GM19463 (cell line): ENCODE results near the gene GP5.

ENCODE experiments used
- ATAC-seq: cut with Tn5 transposase; IDR thresholded peaks from one replicate; pipeline ENCODE4 v1.9.1; 2021; ENCODE audit warnings: mild to moderate bottlenecking, moderate library complexity; ENCODE audit not compliant: unreplicated experiment

The GP5 gene, protein sequence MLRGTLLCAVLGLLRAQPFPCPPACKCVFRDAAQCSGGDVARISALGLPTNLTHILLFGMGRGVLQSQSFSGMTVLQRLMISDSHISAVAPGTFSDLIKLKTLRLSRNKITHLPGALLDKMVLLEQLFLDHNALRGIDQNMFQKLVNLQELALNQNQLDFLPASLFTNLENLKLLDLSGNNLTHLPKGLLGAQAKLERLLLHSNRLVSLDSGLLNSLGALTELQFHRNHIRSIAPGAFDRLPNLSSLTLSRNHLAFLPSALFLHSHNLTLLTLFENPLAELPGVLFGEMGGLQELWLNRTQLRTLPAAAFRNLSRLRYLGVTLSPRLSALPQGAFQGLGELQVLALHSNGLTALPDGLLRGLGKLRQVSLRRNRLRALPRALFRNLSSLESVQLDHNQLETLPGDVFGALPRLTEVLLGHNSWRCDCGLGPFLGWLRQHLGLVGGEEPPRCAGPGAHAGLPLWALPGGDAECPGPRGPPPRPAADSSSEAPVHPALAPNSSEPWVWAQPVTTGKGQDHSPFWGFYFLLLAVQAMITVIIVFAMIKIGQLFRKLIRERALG

DNA sequence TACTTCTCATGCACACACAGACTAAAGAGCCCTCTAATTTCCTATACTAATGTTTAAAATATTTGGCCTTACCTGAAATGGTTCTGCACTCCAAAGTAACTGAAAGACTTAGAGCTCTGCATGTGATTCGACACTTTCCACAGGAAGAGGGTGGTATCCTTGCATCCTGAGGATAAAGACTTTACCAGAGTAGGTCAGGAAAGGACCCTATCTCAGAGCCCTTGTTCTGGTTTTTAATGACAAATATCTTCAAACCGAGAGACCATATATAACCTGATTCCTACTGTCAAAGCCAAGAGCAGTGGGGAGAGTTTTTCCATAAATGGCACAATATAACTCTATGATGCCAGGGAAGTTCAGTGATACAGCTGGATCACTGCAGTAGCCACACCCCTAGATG is at the start of gene GP5:
Gene GP5, minus strand, starts transcription at position 101 of the 400 bp plus-strand sequence. CDS start 984 bp downstream, outside the sequence.
- no peak for ATAC-seq

- ATAC-seq, result no peak
Measured at GRCh38 chr3:194447657-194448056, 48.6 kb upstream of the GP5 start.

GRCh38 chr3:194447161-194447560 is 48.1 kb upstream of the GP5 start:
- ATAC-seq, result no peak

DNA sequence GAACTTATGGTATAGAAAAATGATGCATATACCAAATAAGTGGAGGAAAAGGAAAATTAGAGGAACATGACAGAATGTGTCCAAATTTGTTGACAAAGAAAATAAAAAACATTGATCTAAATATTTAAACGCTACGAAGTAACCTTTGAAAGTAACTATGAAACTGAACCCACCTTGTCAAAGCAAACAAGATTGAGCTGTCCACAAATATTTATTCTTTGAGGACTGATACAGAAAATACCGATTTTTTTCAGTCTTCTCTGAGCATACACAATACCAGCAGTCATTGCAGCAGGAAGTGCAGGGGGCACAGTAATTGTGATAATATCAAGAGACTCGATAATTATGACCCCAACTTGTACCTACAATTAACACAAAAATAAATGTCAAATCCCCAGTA is 47.7 kb upstream of the GP5 start:
- no peak for ATAC-seq

GRCh38 chr3:194446172-194446571 is 47.1 kb upstream of the GP5 start:
- ATAC-seq, result no peak

DNA sequence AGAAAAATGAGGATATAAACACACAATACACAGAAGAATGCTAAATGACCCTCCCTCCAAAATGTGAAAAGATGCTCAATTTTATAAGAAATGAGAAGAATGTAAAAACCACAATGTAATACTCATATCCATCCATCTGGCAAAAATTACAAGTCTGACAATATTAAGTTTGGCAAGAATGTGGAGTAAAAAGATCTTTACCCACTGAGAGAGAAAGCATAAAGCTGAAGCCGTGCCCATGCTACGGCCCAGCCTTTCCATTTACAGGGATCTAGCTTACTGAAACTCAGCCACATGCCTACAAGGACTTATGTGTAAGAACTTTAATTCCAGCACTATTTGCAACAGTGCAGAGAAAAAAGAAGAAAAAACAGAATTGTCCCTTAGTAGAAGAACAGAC is 44.8 kb upstream of the GP5 start:
- ATAC-seq, result no peak

DNA sequence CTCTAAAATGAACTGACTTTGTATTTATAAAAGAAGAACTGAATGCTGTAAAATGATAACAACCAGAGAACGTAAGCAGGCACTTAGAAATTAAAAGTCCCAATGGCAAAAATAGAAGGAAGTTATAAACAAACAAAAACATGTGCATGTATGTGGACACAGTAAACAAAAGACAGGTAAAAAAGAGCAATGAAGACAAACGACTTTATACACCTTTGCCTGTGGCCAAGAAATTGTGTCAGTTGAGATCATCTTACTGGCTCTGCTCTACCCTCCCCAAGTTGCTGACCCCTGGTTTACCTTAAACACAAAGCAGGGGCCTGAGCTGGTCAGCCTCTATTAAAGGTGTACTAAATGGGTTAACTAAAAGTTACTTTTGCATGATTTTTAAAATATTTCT is 41.7 kb upstream of the GP5 start:
- no peak for ATAC-seq

DNA sequence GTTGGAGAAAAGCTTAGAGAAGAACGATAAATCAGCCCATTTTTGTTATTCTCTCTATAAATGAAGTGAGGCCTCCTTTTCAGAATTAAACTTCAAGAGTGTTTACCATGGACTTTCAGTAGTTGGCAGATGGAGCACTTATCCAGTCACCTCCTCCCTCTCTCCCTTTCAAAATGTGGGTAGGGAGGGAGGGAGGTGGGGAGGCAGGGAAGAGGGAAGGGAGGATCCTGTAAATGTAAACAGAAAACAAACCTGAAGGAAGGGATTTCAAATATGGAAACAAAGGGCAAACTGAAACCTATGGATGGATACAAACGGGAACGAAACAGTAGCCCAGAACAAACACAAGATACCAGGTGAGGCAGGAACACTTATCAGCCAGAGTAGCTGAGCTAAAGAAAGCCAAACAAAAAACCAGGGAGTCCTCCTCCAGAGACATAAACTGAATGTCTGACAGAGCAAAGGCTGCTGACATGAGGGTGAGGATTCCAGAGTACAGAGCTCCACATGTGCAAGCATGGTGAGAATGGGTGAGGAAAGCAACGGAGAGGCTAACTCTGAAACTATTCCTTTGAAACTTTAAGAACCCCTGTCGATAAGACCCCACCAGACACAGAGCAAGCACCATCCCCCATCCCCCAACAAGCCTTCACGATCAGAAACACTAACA is 41.0 kb upstream of the GP5 start:
- ATAC-seq, result no peak

GRCh38 chr3:194434503-194434902 is 35.4 kb upstream of the GP5 start:
- no peak for ATAC-seq

GRCh38 chr3:194431554-194431953 is 32.5 kb upstream of the GP5 start:
- no peak for ATAC-seq

DNA sequence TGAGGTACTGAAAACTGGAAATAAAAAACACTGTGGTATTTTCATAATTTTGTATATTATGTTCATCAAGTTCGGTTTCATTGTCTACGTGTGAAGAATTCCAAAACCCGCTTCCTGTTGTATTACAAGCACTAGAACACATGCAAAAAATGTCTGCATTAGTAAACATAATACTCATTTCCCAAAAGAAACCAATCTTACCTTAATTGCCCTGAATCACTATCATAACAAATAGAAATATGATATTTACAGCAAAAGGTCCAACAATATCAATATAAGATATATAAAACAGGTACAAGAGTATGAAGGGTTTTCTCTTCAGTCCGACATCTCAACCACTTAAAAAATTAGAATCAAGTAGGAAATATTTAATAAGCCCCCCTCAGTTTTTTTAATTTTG is 26.3 kb upstream of the GP5 start:
- no peak for ATAC-seq

DNA sequence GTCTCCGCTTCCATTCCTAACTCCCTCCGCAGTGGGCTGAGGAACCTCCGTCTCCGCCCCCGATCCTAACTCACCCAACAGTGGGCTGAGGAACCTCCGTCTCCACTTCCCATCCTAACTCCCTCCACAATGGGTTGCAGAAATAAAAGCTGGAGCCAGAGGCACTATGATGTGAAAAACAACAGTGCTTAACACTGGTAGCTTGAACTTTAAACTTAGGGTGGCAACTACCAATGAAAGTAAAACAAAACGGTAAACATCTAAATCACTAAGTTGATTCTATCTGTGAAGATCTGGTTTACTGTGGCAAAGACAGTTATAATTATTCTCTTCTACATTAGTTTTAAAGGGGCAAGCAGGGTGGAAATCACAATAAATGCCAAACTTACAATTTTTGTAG is 25.9 kb upstream of the GP5 start:
- ATAC-seq, result no peak

DNA sequence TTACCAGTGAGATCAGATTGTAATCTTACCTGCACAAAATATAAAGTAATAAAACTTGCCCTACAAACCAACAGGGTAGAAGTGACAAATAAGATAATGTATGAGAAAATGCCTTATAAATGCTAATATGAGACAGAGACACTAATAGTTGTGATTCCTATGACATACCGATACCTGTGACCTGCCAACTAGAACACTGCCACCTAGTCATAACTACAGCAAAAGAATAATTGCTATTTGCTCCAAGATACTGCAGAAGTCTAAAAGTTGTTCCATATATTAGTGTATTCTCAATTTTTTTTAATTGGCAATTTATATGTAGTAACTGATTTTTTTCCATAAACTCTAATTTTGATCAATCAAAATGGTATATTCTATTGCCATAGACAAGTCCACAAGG is 25.3 kb upstream of the GP5 start:
- ATAC-seq, result no peak

- ATAC-seq, result no peak
Measured at GRCh38 chr3:194423317-194423716, 24.3 kb upstream of the GP5 start.

- no peak for ATAC-seq
Measured at GRCh38 chr3:194422188-194422587, 23.1 kb upstream of the GP5 start.

GRCh38 chr3:194418671-194419070 is 19.6 kb upstream of the GP5 start:
- ATAC-seq, result no peak

- no peak for ATAC-seq
Measured at GRCh38 chr3:194407423-194407822, 8.4 kb upstream of the GP5 start.

DNA sequence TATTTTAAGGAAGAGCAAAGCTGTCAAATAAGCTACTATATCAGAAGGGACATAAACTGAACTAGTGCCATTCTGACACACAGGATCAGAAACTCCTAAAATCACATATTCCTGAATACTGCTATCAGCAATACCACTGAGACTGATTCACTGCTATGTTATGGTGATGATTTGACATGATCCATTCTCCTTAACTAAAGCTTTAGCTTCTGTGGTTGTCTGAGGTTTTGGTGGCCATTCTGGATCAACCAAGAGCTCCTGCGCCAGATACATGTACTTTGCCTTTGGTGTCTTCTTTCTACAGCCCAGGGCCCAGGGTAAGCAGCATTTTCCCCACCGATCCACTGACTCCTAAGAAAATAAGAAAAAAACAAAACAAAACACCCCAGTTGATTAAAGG is 6.7 kb upstream of the GP5 start:
- no peak for ATAC-seq

DNA sequence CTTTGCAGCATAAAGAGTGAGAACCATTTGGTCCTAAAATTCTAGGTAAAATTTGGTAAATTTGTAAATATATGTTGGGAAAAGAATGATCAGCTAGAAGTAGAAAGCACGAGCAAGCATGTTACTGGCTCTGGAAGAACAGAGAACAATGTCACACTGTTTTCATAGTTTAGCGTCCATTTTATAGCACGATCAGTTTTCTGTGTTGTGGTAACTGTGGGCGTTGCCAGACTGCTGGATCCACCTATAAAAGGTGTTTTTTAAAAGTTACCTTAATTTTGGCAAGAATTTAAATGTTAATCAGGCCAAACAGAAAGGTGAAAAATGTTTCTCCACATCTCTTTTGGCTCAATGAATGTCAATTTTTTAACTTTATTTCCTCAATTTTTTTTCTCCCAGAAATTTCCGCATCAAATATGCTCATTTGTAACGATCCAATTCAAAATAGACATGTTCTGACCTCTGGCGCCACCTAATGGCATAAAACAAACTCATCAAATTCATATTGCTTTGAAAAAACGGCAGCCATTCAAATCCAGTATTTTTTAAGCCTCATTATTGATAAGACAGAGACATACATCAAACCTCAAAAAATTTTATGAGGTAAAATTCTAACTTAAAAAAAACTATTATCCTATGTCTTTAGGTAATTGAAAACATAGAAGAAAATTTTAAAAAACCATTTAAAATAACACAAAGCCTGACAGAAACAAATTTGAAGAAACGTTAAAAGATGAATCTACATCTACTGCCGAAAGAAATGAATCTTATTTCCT is 5.5 kb upstream of the GP5 start:
- no peak for ATAC-seq

DNA sequence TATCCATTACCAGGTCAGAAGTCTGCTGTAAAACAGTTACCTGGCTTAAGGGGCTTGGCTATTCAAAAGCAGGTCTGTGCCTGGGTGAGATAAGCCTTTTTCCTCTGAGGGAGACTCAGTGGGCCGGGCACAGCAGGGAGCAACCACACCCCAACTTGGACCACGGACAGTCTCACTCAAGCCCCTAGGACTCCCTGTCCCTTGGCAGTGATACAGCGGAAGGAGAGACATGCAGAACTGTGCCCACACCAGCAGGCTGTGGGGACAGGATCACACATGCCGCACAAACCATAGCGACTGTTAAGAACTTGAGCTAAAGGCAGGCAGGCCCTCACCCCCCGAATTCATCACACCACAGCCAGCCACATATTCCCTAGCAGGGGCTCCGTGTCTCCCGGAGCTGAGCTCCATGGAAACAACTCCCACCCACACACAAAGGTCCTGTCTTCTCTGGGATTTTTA is 2.8 kb upstream of the GP5 start:
- no peak for ATAC-seq

DNA sequence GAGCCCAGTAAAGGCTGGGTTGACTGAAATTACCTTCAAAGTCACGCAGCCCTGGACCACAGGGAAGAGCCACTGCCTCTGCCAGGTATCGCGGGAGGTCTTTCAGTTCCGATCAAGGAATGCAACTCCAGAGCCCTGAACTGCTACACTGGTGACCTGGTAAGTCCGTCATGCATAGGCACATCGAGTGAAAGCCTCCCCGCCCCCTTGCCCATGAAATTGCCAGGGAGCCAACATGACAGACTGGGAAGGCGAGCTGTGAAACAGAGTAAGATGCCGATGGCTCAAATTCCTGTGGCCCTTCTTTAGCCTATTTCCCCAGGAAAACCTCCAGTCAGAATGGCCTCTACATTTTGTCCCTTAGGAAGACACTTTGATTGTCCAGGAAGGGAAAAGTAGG is 2.3 kb upstream of the GP5 start:
- ATAC-seq, result no peak
